ENCODE measurements around the gene UCMA. TPM values are rescaled to one million over a fixed set of nuclear protein-coding genes. Genes with fewer than 3 reads are reported as not detected.

UCMA gene
- total RNA-seq (ENCODE audit: low replicate concordance): not detected in 2 replicates

GRCh38 chr10:13234172-13234571, at the start of gene UCMA:
Gene UCMA (minus strand): TSS chr10:13234374. CDS start chr10:13234258, 116 bp downstream.

Other genes with a start within 250 kb of the UCMA start
- 0.15 and 0.47 TPM in 2 replicates for gene CCDC3, start 232.7 kb downstream of the UCMA start, total RNA-seq (ENCODE audit: low replicate concordance)
- gene OPTN, start 134.2 kb downstream of the UCMA start, total RNA-seq (ENCODE audit: low replicate concordance): 89.3 and 272 TPM in 2 replicates
- 0.35 and 2.8 TPM in 2 replicates for gene MCM10, start 72.8 kb downstream of the UCMA start, total RNA-seq (ENCODE audit: low replicate concordance)
- gene PHYH, start 65.7 kb upstream of the UCMA start, total RNA-seq (ENCODE audit: low replicate concordance): 16.0 and 16.7 TPM in 2 replicates
- gene SEPHS1, start 113.9 kb upstream of the UCMA start, total RNA-seq (ENCODE audit: low replicate concordance): 23.2 and 28.6 TPM in 2 replicates

Measured in smooth muscle cell of the coronary artery (primary cell).